DMS153 (cell line): ENCODE results near the gene PRDM13.
"Not testable (repeated sequence)": the region's sequence is repeated elsewhere in the genome, so short reads cannot be mapped to it uniquely, and the experiment has no call there.

Experiments used
- DNase-seq: peaks from one replicate; lab custom pipeline; 2025; lab: John Stamatoyannopoulos, UW

Gene PRDM13

DNA sequence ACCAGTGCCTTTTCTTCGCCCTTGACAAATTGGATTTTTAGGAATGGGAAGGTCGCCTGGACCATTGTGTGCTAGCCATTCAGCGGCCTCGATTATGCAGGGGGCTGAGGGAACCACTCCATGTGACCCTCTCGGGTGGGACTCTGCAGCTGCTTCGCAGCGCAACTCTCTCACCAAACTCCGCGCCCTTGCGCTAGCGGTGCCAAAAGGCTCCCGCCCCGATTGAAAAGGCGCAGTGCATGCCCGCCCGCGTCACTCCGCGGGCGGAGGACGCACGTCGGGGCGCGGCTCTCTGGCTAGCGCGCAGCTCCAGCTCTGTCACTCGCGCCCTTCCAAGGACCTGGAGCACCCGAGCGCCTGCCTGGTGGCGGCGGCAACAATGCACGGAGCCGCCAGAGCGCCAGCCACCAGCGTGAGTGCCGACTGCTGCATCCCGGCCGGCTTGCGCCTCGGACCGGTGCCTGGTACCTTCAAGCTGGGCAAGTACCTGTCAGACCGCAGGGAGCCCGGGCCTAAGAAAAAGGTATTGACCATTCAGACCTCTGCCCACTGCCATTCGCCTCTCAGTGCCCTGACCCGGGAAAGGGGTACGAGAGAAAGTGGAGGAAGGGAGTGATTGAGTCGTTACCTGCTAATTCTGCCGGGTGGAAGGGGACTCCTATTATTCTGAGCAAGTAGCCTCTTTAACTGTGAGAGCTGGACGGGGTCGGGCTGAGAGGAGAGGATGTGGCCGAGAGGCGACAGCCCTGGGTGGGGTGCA lies at the start of gene PRDM13:
Gene PRDM13 (plus strand): TSS at position 178 of the 760 bp plus-strand sequence. CDS start 202 bp downstream, at position 380.
- no peak for DNase-seq

DNA sequence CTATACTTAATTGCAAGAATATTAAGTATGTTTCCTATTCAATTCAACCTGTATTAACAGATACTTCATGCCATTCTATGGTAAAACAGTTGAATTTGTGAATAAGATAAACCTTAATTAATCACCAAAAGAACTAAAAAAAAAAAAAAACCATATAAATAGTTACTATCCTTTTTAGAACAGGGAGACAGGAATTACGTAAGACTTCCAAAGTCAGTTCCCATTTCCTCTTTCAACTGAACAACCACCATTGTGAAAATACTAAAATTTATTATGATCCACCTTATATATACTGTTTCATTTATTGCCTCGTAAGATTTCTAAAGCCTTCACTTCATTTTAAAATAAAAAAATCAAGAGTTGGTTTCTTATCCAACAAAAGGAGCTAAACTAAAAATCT lies 47.6 kb upstream of the PRDM13 start:
- DNase-seq: no peak

DNA sequence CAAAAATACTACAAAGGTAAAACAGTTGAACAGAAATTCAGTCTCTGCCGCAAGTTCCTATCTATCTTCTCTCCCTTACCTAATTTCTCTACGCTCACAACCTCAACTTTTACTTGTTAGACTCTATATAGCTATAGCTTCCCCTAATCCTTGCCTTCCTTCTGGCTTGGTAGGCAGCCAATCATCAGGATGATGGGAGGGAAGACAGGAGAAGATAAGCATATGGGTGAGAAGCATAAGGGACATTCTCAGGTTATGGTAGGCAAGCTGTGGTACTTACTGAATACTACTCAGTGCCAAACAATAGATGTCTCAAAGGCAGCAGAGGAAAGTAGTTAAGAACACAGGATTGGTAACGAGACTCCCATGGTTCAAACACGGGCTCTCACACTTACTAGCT lies 46.0 kb upstream of the PRDM13 start:
- DNase-seq: no peak

DNA sequence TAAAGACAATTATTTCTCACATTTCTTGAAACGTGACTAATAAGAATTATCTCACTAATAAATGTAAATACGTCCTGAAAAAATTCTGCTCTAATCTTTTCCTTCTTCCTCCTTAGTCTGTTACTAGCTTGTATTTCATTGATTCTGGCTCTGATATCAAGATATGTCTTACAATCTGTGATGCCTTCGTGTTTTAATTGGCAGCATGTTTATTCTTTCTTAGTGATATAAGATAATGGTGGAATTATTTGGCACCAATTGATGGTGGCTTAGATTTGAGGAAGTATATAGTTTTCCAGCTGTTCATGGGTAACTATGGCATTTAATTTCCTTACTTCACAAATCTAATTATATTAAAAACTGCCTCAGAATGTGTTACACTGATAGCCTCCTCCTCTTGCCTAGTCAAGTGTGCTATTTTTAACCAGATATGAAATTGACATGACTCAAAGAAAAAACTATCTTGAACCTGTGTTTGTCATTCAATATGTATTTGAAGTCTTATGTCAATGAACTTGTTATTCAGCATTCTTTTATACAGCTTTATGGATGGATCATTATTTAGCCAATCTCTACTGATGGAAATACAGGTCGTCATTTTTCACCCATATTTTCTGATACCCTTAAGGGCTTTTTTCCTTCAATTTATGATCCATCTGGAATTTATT lies 43.4 kb upstream of the PRDM13 start:
- no peak for DNase-seq

DNA sequence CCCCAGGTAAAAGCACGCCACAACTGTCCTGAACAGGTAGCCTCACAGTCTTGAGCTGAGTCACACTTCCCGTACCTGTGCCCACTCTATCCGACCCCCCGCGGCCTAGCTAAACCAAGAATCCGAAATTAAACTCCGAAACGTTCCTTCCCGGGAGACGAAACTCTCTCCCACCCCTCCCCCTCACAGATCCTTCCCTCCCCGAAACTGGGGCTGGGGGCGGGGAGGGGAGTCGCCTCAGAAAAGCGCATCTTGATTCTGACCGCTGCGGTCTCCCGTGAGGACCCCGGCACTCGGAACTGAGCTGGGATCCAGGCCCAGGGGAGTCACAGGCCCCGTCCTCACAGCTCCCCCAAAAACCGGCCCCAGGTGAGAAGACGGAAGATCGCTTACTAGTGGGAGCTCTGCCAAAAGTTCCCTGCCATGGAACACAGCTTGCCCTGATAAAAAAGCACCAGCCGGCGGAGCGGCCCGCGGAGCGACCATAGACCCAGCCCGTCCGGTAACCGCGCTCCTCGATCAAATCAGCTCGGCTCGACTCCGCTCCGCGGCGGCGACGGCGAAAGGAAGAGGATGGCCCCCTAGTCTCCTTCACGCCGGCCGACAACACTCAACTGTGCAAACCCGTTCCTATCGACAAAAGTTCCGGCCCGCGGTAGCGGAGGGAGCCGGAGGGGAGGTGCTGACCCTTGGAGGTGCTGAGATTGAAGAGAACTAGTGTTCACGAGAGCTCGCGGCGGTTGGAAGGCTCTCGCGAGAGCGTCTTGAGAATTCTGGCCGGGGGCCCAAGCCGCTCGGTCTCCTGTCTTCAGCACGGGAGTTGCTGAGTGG lies 38.3 kb upstream of the PRDM13 start, which contains the start of gene CCNC:
Gene CCNC (minus strand): TSS at position 558 of the 831 bp plus-strand sequence. CDS start 133 bp downstream, at position 425.
- peak; percentile 95 for DNase-seq

DNA sequence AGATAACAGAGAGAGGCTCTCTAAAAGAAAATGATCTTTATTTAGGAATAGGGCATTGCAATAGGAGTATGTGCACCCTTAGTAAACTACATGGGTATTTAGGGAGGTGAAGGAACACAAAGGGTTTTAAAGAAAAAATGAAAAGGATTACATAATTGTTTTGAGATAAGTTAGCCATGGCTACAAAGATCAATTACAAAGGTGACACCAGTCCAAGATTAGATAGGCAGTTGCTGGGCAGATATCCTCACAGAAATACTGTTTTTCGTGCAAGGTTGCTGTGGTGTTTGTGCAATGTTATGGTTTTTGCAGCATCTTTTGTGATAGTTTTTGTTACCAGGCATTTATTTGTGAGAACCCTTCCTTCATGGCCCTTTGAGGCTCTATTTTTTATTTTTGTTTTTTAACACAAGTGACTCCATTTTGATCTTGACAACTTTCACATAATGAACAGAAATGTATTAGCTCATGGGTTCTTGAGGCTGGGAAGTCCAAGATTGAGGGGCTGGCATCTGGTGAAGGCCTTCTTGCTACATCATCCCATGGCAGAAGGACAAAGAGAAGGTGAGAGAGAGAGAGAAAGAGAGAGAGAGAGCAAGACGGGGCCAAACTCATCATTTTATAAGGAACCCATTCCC lies 32.5 kb upstream of the PRDM13 start:
- DNase-seq: no peak

DNA sequence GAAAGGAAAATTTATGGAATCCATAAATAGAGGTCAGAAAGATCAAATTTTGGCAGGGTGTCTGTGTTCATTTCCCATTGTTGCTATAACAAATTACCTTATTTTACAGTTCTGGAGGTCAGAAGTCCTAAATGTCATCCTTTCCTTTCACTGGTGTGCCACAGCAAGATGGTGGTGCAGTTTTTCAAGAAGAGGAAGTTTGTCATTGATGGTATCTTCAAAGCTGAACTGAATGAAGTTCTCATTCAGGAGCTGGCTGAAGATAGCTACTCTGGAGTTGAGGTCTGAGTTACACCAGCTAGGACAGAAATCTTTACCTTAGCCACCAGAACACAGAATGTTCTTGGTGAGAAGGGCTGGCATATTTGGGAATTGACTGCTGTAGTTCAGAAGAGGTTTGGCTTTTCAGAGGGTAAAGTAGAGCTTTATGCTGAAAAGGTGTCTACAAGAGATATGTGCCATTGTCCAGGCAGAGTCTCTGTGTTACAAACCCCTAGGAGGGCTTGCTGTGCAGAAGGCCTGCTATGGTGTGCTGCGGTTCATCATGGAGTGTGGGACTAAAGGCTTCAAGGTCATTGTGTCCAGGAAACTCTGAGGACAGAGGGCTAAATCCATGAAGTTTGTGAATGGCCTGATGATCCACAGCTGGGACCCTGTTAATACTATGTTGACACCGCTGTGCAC lies 30.9 kb upstream of the PRDM13 start:
- DNase-seq: no peak

DNA sequence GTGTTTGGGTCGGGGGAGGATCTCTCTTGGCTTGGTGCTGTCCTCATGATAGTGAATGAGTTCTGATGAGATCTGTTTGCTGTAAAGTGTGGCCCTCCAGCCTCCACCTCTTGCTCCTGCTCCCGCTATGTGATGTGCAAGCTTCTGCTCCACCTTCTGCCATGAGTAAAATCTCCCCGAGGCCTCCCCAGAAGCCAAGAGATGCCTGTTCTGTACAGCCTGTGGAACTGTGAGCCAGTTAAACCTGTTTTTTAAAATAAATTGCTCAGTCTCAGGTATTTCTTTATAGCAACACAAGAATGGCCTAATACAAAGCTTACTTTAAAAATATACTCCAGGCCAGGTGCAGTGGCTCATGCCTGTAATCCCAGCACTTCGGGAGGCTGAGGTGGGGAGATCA lies 26.9 kb upstream of the PRDM13 start:
- DNase-seq: no peak

DNA sequence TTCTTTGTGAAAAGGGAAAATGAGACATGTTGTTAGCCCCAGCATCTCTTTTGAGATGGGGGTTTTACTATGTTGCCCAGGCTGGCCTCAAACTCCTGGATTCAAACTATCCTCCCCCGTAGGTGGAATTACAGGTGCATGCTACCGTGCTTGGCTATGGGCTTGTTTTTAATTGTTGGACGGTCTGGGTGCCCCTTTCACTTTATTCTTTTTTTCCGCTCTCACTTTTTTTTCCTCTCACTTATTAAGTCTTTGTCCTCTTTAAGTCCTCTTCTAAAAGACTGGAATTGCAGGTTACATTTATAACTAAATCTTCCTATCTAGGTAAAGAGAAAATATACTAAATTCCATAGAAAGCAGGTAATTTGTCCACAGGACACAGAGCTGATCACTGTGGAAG lies 18.8 kb upstream of the PRDM13 start:
- DNase-seq: no peak

DNA sequence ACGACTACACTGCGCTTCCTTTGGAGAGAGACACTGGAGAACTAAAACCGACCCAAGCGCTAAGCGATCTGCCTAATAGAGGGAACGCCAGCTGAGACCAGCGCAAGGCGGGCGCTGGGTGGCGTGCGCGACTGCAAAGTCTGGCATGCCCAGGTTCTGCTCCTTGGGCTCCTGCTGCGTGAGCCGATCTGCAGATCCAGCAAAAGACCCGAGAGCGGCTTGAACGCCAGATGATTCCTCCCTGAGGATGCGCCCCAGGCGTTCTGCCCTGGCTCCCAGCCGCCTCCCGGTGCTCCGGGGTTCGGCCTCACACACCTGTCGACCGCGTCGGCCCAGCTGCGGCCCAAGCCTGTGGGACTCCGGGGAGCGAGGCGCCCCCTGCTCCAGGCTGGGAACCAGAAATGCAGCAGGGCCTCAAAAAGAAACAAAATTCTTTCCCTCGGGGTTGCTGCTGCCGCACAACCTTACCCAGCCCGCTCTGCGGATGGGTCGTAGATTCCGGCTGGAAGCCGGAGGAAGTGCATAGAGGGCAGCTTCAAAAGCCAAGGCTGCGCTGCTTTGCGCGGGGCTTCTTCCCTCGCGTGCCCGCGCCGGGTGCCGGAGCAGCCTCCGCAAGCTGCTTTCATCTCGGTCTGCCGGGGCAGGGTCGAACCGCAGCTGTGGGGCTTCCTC lies 17.9 kb upstream of the PRDM13 start:
- DNase-seq: peak; percentile 69

DNA sequence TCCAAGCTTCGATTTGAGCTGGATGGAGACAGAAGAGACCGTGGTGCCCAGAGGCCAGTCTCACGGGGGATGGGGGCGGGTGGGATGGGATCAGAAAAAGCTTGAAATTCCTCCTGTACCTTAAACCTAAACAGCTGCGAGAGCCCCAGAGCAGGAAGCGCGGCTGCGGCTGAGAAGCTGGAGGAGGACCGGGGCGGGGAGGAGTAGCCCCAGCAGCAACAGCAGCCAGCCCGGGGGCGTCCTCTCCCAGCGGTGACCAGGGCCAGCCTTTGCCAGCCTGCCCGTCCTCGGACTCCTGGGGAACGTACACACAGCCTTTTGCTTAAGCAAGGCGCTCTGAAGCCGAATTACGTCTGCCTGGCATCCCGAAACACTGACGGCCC lies 17.4 kb upstream of the PRDM13 start:
- no peak for DNase-seq

DNA sequence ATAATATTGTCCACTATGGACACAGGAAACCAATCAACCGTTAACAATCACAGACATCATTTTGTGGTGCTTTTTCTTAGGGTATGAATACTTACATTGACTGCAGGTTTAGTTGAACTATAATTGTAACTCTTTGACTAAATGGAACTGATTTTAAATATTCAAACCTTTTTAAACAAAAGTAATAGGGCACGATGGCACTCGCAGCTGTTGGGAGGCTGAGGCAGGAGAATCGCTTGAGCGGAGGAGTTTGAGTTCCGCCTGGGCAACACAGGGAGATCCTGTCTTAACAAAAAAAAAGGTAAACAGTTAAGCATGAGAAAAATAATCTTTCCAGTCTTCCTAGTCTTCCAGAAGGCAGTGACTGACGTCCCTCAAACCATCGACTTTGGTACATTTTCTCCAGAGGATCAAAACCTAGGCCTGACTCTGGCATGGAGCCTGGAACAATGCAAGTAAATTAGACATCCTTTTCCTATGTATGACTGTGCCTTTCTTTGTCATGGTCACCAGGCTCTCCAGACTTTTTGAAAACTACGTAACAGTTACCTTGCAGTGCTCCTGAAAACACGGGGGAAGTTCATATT lies 16.6 kb upstream of the PRDM13 start:
- DNase-seq: no peak

DNA sequence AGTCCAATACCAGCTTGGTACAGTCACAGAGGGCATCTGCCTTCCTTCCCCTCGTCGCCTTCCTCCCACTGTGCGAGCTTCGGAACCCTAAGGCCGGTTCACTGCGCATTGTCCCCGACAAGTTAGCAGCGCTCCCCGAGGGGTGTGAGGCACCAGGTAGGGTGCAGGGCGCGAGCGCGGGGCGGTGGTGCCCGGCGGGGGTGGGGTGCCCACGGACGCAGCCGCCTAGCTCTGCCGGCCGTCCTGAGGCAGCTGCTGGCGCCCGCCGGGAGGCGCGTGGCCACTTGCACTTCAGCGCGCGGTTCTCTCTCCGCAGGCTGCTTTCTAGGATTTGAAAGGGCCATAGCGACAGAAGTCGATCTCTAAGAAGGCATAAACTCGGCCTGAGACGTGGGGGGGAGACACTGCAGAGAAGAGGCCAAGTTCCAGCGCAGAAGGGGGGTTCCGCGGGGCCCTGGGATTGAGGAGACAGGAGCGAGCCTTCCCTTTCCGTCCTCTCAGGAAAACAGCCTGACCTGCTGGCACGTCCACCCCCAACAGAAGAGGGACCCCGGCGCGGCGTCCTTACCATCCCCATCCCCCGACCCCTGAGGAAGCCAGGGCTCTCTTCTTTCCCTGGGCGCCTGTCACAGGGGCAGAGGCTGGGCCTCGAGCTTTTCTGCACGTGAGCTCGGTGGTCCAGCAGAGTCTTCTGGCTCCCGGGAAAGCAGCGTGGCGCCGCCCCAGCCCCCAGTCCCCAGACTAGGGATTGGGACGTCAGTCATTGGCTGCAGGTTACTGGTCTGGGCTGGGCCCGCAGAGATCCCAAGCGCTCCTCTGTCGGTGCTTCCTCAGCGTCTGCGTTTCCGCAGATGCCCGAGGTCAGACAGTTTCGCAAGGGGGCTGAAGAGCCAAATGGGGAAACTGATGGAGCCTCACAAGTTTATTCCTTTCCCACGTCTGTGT lies 15.6 kb upstream of the PRDM13 start:
- DNase-seq: no peak

DNA sequence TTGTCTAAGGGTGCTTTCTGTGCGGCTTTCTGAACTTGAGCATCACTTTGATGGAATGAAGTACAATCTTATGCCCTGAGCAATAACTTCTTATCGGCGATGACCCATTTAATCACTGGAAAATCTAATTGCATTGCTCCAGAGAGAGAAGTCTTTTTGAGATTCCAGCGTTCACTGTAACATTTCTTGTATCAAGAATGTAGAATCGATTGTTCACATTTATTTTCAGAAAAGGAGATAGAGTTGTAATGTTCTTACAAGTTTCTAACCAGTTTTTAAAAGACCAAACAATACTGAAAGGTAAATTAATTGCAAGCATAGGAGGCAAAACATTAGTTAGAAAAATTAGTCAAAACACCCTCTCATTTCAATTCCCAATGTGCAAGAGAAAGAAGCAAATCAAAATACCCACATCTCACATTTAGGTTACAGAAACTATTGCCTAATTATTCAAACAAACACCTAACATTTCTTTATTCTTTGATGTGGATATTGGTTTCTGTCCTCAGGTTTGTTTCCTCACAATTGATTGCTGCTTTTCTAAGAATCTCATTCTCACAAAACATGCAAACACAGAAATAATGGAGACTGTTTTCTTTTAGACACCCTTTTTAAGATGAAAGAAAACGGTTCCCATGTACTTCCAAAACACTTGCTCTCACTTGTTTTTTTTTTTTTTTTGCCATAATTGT lies 14.8 kb upstream of the PRDM13 start:
- DNase-seq: no peak

DNA sequence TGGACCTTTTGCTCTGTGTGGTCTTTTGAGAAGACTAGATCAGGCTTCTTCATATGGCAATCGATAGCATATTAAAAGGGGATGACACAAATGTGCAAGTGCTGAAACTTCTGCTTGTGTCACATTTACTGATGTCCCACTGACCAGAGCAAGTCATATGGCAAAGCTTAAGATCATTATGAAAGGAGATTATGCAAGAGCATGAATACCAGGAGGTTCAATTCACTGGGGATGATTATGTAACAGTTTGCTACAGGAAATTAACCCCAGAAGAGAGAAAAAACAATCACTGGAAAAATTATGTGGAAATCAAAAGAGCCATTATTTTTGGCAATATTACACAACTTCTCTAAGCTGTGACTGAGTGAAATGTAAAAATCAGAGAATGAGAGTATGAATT lies 13.7 kb upstream of the PRDM13 start:
- no peak for DNase-seq

DNA sequence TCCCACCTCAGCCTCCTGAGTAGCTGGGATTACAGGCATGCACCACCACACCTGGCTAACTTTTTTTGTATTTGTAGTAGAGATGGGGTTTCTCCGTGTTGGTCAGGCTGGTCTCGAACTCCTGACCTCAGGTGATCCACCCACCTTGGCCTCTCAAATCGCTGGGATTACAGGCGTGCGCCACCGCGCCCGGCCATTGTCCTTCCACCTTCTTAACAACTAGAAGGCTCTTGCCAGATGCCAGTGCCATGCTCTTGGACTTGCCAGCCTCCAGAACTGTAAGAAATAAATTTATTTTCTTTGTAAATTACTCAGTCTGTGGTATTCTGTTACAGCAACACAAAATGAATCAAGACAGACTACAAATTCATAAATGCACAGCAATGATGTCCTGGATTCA lies 11.9 kb upstream of the PRDM13 start:
- DNase-seq: not testable (repeated sequence)

DNA sequence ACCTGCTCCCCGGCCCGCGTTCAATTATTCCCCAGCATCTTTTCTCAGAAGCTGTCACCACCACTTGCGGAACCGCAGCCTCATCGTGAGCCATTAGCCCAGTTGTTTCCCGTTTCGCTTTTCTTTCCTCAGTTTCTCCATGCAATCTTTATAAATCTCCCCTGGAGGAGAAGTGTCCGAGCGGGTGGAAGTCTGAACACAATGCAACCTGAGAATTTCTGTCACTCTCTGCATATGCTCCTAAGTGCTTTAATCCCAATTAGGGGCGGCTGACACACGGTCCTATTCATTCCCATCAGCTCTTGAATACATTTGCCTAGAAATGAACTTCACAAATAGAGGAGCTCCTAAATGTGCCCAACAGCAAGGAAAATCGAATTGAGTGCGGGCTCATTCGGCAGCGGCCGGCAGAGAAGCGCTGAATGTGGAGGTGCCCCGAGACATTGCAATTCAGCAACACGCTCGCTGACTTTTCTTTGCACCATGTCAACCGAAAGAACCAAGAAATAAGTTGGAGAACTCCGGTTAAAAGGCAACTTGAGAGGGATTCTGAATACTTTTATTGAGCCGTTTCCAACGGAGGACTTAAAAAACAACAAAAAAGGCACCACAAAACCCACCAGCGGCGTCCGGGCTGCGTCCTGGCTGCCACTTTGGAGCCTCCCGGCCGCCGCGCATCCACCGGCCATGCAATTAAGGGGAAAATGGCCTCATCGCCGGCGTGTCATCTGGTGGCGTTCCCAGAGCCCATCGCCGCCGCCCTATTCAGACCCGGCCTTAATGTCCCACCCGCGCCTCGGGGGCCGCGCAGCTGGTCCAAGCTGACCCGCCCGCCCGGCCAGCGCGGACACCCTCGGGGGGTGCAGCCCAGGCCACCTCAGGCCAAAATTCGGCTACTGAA lies 3.9 kb upstream of the PRDM13 start:
- DNase-seq: no peak
